NCI-H187 (cell line): ENCODE measurements around the gene RASSF5.

Experiments
- DNase-seq, 2 experiments: peaks; one replicate each; lab custom pipeline; 2025; lab: John Stamatoyannopoulos, UW

The RASSF5 gene, protein sequence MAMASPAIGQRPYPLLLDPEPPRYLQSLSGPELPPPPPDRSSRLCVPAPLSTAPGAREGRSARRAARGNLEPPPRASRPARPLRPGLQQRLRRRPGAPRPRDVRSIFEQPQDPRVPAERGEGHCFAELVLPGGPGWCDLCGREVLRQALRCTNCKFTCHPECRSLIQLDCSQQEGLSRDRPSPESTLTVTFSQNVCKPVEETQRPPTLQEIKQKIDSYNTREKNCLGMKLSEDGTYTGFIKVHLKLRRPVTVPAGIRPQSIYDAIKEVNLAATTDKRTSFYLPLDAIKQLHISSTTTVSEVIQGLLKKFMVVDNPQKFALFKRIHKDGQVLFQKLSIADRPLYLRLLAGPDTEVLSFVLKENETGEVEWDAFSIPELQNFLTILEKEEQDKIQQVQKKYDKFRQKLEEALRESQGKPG

DNA sequence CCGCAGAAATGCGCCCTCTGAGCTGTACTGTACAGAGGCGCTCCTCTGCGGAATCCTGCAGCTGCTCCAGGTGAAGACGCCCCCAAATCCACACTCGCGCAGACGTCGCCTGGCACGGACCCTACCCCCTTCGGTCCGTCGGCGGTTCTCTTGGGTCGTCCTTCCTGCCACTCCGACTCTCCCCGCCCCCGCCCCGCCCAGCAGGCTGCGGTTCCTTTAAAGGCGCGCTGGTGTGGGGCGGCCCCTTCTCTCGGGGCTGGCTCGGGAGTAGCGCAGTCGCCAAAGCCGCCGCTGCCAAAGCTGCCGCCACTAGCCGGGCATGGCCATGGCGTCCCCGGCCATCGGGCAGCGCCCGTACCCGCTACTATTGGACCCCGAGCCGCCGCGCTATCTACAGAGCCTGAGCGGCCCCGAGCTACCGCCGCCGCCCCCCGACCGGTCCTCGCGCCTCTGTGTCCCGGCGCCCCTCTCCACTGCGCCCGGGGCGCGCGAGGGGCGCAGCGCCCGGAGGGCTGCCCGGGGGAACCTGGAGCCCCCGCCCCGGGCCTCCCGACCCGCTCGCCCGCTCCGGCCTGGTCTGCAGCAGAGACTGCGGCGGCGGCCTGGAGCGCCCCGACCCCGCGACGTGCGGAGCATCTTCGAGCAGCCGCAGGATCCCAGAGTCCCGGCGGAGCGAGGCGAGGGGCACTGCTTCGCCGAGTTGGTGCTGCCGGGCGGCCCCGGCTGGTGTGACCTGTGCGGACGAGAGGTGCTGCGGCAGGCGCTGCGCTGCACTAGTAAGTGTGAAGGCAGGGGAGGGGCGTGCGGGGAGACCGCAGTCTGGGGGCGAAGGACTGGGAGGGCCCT lies at the start of gene RASSF5:
RASSF5 (plus strand) TSS at position 248 of the 846 bp plus-strand sequence; CDS start at position 320, 72 bp downstream.
- peak; percentile 79 to 81 for DNase-seq

DNA sequence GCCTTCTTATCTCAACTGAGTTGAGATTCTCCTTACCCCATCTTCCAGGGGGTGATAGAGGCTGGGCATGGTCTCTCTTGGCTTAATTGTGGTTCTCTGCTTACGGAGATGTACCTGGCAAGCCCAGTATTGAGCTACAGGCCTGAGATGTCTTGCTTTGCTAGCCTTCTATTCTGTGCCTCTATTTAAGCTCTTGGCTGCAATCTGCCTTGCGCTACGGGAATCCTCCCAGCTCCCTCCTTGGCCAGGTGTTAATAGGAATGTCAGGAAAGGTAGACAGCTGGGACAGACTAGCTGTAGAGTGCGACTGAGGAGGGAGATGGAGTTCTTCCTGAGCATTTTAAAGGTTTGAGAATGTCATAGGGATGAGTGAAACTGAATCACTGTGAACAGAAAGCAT lies 47.6 kb upstream of the RASSF5 start:
- no peak for DNase-seq

DNA sequence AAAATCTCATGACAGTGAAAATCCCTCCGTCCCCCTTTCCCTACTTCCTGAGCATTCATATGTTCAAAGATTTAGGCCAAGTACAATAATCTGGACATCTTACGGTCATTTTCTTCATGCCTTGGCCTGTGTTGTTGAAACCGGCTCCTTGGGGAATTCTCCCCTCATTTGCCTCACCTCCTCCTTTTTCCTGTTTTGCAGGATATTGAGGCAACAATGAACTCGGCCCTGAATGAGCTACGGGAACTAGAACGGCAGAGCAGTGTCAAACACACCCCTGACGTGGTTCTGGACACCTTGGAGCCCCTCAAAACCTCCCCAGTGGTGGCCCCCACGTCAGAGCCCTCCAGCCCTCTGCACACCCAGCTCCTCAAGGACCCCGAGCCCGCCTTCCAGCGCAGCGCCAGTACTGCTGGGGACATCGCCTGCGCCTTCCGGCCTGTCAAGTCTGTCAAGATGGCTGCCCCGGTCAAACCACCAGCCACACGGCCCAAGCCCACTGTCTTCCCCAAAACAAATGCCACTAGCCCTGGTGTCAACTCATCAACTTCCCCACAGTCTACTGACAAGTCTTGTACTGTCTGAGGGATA lies 46.4 kb upstream of the RASSF5 start:
- DNase-seq, result no peak

DNA sequence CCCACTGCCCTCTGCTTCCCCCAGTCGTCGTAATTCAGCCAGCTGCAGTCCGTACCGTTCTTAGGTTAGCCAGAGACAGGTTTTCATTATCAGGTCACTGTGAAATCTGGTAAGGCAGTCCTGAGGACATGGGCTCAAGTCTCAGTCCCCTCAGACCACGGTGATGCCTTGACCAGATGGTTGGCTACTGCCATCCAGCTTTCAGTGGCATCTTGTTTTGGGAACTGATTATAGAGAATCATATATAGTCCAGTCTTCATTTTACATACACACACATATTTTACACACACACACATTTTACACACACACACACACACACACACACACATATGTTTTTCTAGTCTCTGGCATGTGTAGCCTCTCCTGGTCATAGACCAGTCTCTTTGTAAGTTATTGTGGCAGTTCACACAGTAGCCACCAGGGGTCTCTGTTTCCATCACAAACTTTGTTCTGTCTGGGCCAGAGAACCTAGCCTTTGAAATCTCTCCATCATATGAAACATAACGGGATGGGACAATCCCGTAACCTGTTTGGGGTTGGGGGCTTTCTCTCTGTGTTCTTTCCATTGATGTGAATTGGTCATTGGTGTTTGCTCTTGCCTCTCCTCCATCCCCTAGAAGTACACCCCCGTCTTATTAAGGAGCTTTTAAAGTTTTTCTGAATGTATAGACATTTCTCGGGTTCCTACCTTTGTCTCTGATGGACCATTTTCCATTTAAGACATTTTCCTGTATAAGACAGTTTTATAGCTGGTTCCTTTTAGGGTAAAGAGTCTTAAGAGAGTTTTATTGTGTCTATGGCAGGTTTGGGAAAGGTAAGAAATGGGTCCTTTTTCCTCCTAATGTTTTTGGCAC lies 45.5 kb upstream of the RASSF5 start:
- DNase-seq, result peak; percentile 67 to 85

DNA sequence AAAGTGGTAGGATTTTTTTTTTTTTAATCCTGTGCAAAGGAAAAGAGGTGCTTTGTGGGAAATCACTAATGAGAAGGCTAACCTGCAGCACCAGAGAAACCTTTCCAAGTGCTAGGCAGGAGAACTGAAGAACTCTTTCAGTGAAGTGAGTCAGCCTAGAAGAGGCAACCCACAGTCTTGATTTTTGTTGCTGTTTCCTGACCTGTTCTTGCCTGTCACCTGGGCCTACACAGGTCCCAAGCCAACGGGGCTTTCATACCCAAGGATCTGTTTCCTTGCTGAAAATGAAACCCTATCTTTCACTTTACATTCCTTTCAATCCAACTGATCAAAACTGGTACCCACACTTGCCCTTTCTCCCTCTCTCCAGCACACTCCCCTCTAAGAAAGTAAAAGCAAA lies 44.2 kb upstream of the RASSF5 start:
- DNase-seq, result no peak

DNA sequence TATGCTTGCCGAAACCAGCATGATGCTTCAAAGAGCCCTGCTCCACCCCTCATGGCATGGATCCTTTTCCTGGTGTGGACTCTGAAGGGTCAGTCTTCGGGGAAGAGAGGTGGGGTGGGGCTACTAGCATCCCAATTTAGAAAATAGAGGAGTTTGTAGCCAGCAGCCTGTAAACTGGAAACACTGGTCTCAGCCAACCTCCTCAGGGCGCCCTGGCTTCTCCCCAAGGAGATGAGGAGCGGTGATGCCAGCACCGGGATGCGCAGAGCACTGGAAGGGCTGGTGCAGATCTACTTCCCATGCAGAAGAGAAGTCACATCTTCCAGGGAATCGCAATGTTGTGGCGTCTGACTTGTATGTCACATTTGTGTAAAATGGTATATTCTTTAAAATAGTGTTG lies 43.4 kb upstream of the RASSF5 start:
- DNase-seq, result no peak

DNA sequence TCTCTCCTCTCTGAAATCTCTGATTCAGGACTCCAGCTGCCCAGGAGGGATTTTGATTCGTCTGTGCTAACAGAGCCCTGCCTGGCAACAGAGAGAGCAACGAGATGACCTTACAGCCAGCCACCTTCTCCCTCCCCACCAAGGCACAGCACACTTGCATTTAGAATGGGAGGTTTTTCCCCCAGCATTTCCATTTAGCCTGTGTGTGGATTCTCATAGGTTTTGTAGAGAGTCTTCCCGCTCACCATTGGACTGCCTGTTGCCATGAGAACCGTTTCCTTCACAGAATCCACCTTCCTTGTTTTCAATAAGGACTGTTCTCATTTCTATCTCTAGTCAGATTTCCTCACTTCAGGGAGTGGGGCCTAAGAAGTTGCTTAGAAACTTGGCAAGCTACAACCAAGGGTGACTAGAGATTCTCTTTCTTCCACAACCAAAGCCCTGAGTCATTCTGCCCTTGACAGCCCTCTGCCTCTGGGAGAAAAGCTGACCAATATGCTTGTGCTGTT lies 42.8 kb upstream of the RASSF5 start:
- no peak for DNase-seq

DNA sequence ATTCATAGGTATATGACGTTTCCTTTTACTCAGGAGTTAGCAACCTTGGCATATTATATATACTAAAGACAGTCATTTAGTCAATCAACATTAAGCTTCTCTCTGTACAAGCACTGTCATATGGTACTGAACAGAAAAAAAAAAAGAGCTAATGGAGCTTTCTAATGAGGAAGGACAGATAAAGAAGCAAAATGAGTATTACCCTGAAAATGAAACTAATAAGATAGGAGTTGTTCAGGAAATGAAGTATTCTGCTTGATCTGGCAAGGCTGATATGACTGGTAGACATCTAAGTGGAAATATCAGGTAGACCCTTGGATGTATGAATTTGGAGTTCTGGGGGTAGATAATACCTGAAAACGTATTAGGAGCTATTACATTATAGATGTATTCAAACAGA lies 41.4 kb upstream of the RASSF5 start:
- no peak for DNase-seq

DNA sequence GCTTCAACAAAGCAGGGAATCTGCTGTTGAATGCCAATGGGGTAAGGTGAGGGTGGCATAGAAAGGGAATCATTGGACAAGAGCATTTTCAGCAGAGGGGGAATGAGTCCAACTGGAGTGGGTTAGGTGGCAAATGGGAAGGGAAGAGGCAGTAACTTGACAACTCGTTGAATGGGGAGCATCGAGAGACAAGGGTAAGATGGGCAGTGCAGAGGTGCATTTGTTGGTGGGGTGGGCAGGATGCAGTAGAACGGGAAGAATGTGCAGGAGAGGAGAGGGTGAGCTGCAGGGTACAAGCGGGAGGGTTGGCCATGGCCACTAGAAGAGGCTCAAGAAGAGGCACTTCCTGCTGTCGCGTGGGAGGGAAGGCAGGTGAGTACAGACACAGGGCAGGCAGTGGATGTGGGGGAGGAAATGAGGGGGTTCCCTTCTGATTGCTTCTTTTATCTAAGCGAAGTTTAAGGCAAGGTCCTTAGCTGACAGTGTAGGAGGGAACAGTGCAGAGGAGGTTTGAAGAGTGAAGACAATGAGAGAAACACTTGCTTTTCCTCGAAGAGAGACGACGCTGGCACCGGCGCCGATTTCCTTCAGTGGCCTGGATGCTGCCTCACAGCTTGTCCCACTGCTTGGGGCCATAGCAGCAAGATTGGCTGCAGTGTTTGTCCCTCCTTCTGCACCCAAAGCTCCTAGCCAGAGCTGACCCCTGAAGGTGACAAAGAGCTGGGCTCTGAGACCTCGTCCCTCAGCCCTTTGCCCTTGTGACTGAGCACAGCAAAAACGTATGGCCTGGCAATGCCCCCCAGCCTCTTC lies 40.3 kb upstream of the RASSF5 start:
- no peak for DNase-seq

DNA sequence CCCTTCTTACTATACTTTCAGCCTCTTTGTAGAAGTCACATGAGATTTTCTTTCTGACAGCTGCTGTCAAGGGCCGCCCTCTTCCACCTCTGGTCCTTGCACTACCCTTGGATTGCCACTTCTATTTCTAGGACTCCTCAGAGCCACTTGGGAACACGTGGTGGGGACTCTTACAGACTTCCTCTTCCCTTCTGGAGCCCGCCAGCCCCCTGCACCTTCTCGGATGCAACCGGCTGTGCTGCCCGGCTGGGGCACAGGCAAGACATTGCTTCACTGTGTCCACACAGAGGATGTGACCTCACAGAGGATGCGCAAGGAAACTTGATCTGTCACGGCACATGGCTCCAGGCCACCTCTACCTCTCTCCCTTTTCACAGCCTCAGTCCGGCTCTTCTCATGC lies 39.4 kb upstream of the RASSF5 start:
- peak; percentile 49 to 62 for DNase-seq

DNA sequence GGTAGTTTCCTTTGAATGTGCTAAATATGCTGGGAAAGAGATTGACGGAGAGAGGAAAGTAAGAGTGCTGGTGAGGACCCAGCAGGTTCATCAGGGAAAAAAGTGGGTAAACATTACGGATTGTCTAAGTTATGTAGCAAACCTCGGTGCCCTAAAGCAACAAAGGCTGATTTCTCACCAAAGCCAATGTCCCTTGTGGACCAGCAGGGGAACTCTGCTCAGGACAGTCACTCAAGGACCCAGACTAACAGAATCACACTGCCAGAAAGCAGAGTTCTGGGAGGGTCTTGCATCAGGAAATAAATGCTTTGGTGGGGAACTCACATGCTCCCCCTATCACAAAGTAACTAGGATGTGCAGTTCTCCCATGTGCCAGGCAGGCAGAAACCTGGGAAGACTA lies 38.8 kb upstream of the RASSF5 start:
- no peak for DNase-seq

DNA sequence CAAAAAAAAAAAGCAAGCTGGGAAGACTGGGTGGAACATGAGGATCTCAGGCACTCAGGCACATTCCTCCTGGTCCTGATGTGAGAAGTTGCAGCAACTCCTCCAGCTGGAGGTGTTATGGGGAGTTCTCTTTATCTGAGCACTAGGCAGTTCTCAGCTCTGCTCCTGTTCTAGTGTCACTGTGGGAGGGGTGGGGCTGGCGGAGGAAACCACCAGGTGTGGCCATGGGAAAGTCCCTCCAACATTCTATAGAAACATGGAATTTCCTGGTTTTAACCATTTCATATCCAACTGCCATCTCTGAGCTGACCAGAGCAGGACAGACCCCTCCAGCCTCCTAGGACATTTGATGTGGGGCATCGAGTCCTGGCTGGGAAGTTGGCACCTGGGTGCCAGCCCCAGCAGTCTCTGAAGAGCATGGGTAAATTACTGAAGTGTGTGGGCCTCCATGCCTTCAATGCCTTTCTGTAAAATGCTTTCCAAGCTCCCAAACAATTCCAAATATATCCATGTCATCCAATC lies 37.9 kb upstream of the RASSF5 start:
- DNase-seq, result no peak

DNA sequence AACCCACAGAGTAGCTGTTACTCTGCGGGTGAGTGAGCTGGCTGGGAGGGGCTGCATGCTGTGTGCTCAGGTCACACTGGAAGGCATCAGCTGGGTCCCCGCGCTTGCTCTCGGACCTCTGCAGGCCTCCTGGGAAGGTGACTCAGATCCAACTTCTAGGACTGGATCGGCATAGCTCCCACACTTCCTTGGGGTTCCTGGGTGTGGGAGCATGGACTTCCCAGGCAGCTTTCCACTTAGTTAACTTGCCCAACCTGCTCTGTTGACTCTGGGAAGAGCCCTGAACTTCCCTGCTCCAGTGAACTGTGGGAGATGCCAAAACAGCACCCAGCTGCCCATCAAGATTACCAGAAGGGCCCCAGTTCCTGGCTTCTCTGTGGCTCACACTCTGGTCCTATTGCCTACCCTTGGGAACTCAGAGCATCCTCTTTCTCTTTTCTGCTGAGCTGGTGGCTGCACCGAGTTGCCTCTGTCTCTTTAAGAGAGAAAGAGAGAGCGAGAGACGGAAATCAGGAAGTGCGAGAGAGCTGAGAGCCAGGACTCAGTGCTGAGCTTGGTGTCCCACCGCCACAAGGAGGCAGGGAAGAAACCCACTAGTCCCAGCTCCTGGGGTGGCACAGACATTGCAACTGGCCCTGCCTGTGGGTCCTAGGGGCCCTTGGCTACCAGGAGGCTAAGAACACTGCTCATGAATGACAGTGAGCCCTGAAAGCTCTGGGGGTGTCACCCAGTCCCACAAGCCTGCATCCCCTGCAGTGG lies 37.2 kb upstream of the RASSF5 start, which contains the start of gene IKBKE:
IKBKE (plus strand) TSS at position 544 of the 759 bp plus-strand sequence. CDS start 2,752 bp downstream, outside the sequence.
- no peak for DNase-seq

DNA sequence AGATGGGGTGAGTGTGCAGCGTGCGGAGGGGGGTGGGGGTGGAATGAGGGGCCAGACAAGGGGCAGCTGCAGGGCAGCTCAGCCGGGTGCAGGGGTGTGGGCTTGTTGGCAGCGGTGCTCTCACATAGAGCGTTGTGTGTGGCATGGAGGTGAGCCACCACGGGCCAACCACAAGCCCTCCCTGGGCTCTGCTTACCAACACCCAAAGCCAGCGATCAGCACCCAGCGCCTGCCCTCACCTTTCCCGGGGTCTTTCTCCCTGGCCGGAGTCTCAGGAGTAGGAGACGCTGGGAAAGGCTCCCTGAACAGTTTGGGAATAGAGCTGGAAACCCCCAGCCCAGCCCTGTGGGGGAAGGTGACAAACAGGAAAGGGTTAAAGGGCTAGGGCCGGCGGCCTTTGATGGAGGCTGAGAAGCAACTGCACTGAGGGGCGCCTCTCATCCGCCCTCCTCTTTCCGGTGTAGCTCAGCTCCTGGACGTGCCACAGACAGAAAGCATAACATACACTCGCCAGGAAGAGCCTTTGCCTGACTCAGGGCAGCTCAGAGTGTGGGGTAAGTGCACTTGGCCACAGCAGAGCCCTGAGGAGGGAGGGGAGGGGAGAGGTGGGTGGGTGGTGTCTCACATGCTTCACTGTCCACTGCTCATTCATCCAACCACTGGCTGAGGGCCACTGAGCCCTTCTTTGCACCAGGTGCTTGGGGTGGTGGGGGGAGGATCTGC lies 36.5 kb upstream of the RASSF5 start:
- DNase-seq, result no peak

DNA sequence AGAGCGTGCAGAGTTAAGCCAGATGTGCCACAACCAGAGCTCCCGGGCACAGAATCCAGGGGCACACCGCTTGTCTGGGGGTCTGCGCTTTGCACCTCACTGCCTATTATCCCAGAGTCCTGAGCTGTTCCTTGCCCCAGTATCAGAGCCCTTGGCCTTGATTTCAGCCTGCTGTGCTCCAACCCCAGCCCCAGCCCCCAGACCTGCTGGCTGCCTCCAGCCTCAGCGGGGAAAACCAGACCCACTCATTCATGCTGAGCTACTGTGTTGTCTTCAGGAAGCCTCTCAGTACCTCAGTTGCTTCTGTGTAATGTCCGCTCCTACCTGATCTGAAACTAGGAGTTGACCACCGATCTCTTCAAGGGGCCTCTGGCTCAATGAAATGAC lies 35.9 kb upstream of the RASSF5 start:
- no peak for DNase-seq

DNA sequence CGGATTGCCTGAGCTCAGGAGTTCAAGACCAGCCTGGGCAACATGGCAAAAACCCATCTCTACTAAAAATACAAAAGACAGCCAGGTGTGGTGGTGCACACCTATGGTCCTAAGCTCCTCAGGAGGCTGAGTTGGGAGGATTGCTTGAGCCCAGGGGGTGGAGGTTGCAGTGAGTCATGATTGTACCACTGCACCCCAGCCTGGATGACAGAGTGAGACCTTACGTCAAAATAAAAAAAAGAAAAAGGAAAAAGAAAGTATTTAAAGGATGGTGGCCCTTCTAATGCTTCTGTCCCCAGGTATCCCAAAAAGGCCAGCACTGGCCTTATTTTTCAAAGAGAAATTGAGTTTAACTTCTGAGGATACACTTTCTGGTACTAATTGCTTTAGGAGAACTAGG lies 35.3 kb upstream of the RASSF5 start:
- no peak for DNase-seq

DNA sequence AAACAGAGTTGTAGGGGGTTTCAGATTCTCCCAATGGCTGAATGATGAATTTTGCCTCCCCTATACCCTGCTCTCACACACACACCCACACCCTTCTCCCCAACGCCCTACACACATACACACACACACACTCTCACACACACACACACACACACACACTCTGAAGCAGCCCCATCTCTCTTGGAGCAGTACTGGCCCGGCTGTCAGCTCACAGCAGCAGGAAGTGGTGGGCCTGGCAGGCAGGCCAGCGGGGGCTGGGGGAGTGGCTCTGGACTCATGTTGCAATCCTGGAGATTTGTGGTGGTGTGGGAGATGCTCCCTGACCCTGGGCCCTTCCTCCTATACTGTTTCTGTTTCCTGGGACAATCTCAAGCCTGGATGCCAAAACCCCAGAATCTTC lies 34.9 kb upstream of the RASSF5 start:
- DNase-seq, result no peak

DNA sequence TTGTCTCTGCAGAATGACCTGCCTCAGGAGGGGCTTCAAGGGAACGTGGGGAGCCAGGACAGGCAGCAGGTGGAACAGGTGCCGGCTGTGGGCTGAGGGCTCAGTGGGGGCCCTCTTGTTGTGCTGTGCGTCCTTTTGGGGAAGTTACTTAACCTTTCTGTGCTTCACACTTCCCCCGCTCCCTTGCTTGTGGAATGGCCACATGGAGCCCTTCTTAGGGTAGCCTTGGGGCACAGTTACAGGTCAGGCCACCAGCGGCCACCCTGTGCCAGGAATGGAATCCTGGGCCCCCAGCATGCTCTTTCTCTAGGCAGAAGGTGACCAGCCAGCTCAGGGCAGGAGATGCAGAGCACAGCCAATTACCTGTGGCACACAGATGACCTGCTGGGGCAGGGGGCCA lies 34.4 kb upstream of the RASSF5 start:
- DNase-seq, result no peak

DNA sequence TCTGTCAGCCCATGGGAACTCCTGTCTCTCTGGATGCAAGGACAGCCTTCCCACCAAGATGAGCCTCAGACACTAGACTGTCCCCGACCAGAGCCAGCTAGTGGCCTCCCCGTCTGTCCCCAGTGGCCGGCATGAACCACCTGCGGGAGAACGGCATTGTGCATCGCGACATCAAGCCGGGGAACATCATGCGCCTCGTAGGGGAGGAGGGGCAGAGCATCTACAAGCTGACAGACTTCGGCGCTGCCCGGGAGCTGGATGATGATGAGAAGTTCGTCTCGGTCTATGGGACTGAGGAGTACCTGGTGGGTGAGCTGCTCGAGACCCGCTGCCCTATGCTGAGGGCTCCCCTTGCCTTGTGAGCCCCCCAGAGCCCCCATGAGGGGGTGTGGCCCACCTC lies 31.3 kb upstream of the RASSF5 start:
- no peak for DNase-seq
